Activated naive CD8-positive, alpha-beta T cell treated with anti-CD3 and anti-CD28 coated beads, Interleukin-2, amount 10 ng/mL, durations not matched to agents 7 days and 5 days (primary cell): ENCODE results near the gene TMC2. TPM values are rescaled to one million over a fixed set of nuclear protein-coding genes. Genes with fewer than 3 reads are reported as not detected.
"Not testable (repeated sequence)": the region's sequence is repeated elsewhere in the genome, so short reads cannot be mapped to it uniquely, and the experiment has no call there.

ENCODE experiments used
- ATAC-seq: fragments of 150-1000 bp; cut with Tn5 transposase; one replicate; pipeline ENCODE4 v1.10.0; 2021; ENCODE audit warnings: low read depth, moderate library complexity
- POLR2A ChIA-PET: fragments of 350-600 bp; sonication (Branson Sonifier 250); formaldehyde crosslinking; loops from one replicate; lab custom pipeline; 2021; ENCODE audit warnings: antibody characterized with exemption; lab: Charles Lee
- DNase-seq: peaks from one replicate; pipeline ENCODE4 v3.0.0; 2021
- H3K27ac Mint-ChIP-seq: one replicate; pipeline ENCODE4 v1.8.0; 2022; ENCODE audit warnings: mild to moderate bottlenecking, mixed read lengths
- H3K27me3 Mint-ChIP-seq: one replicate; pipeline ENCODE4 v1.8.0; 2022; ENCODE audit warnings: mild to moderate bottlenecking, moderate library complexity, mixed read lengths
- H3K36me3 Mint-ChIP-seq: one replicate; pipeline ENCODE4 v1.8.0; 2021; ENCODE audit warnings: mild to moderate bottlenecking, mixed read lengths
- H3K4me1 Mint-ChIP-seq: one replicate; pipeline ENCODE4 v1.8.0; 2021; ENCODE audit warnings: mixed read lengths
- H3K4me3 Mint-ChIP-seq: one replicate; pipeline ENCODE4 v1.8.0; 2022; ENCODE audit warnings: mild to moderate bottlenecking, moderate library complexity, mixed read lengths
- H3K9me3 Mint-ChIP-seq: one replicate; pipeline ENCODE4 v1.8.0; 2021; ENCODE audit warnings: mixed read lengths
- total RNA-seq, 2 experiments: library from RNA; stranded (reverse); gene quantifications; one replicate each; pipeline ENCODE4 v1.2.3, GENCODE V29; 2021

The TMC2 gene
- total RNA-seq, 2 experiments from 2014 or later = not detected

- POLR2A ChIA-PET = no interaction called here
- Mint-ChIP-seq H3K4me3 (no peak overlapping the region), H3K4me1 (peaks cover 11% of the 10 kb centered on the region), H3K9me3 (no peaks in the 10 kb centered on the region), H3K36me3 (no peaks in the 10 kb centered on the region), H3K27ac (no peak overlapping the region), H3K27me3 (peaks cover 10% of the 10 kb centered on the region)
- ATAC-seq (no peak), DNase-seq (no peak)
Measured at GRCh38 chr20:2519115-2519809, 17.1 kb upstream of the TMC2 start.

GRCh38 chr20:2520617-2521016 lies 15.8 kb upstream of the TMC2 start:
- Mint-ChIP-seq H3K27ac (no peak overlapping the region), H3K4me3 (no peak overlapping the region), H3K27me3 (peaks cover 10% of the 10 kb centered on the region), H3K9me3 (no peaks in the 10 kb centered on the region), H3K36me3 (no peaks in the 10 kb centered on the region), H3K4me1 (peaks cover 17% of the 10 kb centered on the region)
- POLR2A ChIA-PET = interaction anchor here (1.7 to 2.4 kb wide), 2 partner anchors 50 to 132 kb away, joined by 7 to 12 read pairs; partner anchors contain the start of genes NOP56 and SNRPB
- no peak for DNase-seq
- ATAC-seq = no peak

DNA sequence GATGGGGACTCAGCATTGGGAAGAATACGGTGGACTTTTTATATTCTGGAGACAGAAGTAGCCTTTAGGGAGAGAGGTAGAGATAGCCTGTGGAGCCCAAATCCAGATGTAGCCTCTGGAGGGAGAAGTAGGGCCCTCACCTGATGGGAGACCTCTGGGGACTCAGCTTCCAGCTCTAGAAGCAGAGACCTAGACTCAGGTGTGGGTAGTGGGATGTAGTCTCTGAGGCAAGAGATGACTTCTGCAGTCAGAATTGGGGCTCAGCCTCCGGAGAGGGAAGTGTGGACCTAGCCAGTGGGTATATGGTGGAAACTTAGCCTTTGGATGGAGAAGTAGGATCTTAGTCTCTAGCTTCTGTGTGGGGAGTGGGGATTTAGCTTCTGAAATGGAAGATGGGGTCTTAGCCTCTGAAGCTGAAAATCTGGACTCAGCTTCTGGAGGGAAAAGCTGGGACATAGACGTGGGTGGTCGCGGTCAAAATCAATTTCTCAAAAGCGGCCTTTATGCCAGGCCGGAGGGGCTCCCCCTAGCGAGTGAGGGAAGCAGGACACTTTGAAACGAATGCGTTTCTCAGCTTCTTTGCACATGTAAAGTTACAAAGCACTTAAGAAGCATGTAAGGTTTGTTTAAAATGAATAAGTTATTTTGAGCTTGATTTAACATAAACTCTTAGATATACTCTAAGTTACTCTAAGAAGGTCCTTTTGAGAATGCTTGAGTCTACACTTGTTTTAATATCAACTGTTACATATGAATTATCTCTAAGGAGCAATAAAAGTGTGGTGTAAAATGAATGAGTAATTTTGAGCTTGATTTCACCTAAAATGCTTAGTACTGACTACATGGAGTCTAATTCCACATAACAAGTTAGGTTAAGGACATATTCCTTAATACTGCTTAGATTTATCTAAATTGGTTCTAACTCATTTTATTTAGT lies 14.7 kb upstream of the TMC2 start:
- peak; percentile 67 for DNase-seq

GRCh38 chr20:2522826-2523429 lies 13.4 kb upstream of the TMC2 start:
- POLR2A ChIA-PET = interaction anchor here (2.3 to 2.4 kb wide), 2 partner anchors 14 to 129 kb away, joined by 12 to 13 read pairs; partner anchors contain the start of genes NOP56 and ZNF343
- not testable (repeated sequence) for H3K9me3 Mint-ChIP-seq, H3K36me3 Mint-ChIP-seq, H3K4me3 Mint-ChIP-seq, DNase-seq, ATAC-seq, H3K27ac Mint-ChIP-seq
- Mint-ChIP-seq H3K4me1 (peaks cover 18% of the 10 kb centered on the region), H3K27me3 (peaks cover 12% of the 10 kb centered on the region)

More for the DNA sequence above, 14.7 kb upstream of the TMC2 start:
- peaks cover 10% of the 10 kb centered on the region for H3K27me3 Mint-ChIP-seq
- H3K27ac Mint-ChIP-seq = no peak overlapping the region
- H3K9me3 Mint-ChIP-seq = no peaks in the 10 kb centered on the region
- ATAC-seq = no peak
- no peaks in the 10 kb centered on the region for H3K36me3 Mint-ChIP-seq
- H3K4me1 Mint-ChIP-seq = peaks cover 18% of the 10 kb centered on the region
- no peak overlapping the region for H3K4me3 Mint-ChIP-seq
- POLR2A ChIA-PET = interaction anchor here (1.7 to 2.4 kb wide), 3 partner anchors 13 to 131 kb away, joined by 7 to 13 read pairs (median 12); partner anchors contain the start of genes NOP56, SNRPB and ZNF343

DNA sequence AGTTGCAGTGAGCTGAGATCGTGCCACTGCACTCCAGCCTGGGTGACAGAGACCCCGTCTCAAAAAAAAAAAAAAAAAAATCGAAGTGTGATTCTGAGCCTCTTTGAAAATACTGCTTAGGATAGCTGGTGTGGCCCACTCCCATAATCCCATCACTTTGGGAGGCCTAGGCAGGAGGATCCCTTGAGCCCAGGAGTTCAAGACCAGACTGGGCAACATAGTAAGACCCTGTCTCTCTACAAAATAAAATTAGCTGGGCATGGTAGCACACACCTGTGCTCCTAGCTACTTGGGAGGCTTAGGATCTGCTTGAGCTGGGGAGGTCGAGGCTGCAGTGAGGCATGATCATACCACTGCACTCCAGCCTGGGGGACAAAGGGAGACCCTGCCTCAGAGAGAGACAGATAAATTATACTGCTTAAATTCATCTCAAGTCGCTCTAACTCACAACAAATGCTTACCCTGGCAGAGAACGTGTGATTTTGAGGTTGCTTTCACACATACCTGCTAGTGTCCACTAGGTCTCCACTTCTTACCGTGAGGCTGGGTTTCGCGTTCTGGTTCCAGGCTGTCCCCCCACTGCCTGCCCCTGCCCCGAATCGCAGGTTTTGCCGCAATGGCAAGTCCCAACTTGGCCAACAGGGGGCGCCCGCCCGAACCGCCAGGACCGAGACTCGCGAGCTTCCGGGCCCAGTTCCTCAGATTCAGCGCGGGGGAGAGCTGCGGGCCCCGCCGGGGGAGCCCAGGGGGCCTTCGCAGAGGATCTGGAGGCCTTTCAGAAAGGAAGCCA lies 12.3 kb upstream of the TMC2 start:
- H3K4me3 Mint-ChIP-seq = peak overlapping the region; percentile 82
- H3K9me3 Mint-ChIP-seq = no peaks in the 10 kb centered on the region
- H3K27ac Mint-ChIP-seq = peak overlapping the region; percentile 89
- POLR2A ChIA-PET = interaction anchor here (0.7 to 4.2 kb wide), 8 partner anchors 11 to 142 kb away, joined by 3 to 30 read pairs (median 4); partner anchors contain the start of genes NOP56, SNRPB and ZNF343
- DNase-seq (peak; percentile 96), ATAC-seq (peak; percentile 77)
- H3K4me1 Mint-ChIP-seq = peaks cover 18% of the 10 kb centered on the region
- peaks cover 10% of the 10 kb centered on the region for H3K27me3 Mint-ChIP-seq
- H3K36me3 Mint-ChIP-seq = no peaks in the 10 kb centered on the region

GRCh38 chr20:2524709-2525506 lies 11.5 kb upstream of the TMC2 start:
- POLR2A ChIA-PET = interaction anchor here (0.7 to 4.2 kb wide), 7 partner anchors 12 to 141 kb away, joined by 3 to 30 read pairs (median 4); partner anchors contain the start of genes NOP56, SNRPB and ZNF343
- DNase-seq = peak; percentile 64
- peak; percentile 44 for ATAC-seq
- Mint-ChIP-seq H3K36me3 (no peaks in the 10 kb centered on the region), H3K9me3 (no peaks in the 10 kb centered on the region), H3K27me3 (peaks cover 10% of the 10 kb centered on the region), H3K27ac (peak overlapping the region; percentile 89), H3K4me1 (peaks cover 20% of the 10 kb centered on the region), H3K4me3 (peak overlapping the region; percentile 82)

DNA sequence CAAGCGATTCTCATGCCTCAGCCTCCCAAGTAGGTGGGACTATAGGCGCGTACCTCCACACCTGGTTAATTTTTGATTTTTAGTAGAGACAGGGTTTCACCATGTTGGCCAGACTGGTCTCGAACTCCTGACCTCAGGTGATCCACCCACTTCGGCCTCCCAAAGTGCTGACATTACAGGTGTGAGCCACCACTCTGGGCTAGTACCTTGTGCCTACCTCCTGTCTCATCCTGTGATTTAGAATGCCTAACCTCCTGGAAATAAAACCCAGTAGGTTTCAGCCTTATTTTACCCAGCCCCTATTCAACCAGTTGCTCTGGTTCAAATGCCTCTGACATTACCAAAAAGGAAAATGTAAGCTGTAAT lies 10.2 kb upstream of the TMC2 start:
- Mint-ChIP-seq H3K4me1 (peaks cover 22% of the 10 kb centered on the region), H3K27me3 (peaks cover 10% of the 10 kb centered on the region)
- ATAC-seq, DNase-seq, H3K36me3 Mint-ChIP-seq, H3K9me3 Mint-ChIP-seq, H3K4me3 Mint-ChIP-seq, H3K27ac Mint-ChIP-seq: not testable (repeated sequence)
- POLR2A ChIA-PET = interaction anchor here (0.6 to 4.2 kb wide), 2 partner anchors 9 to 126 kb away, joined by 3 to 30 read pairs; partner anchors contain the start of gene NOP56

- no peak overlapping the region for H3K4me3 Mint-ChIP-seq
- H3K27me3 Mint-ChIP-seq = peaks cover 11% of the 10 kb centered on the region
- no peak for DNase-seq
- H3K9me3 Mint-ChIP-seq = no peaks in the 10 kb centered on the region
- H3K27ac Mint-ChIP-seq = no peak overlapping the region
- ATAC-seq = no peak
- peaks cover 18% of the 10 kb centered on the region for H3K4me1 Mint-ChIP-seq
- H3K36me3 Mint-ChIP-seq = no peaks in the 10 kb centered on the region
- POLR2A ChIA-PET = interaction anchor here (1.1 to 4.2 kb wide), 2 partner anchors 57 to 124 kb away, joined by 5 to 30 read pairs; partner anchors contain the start of genes NOP56 and SNRPB
Measured at GRCh38 chr20:2527762-2528161, 8.6 kb upstream of the TMC2 start.

DNA sequence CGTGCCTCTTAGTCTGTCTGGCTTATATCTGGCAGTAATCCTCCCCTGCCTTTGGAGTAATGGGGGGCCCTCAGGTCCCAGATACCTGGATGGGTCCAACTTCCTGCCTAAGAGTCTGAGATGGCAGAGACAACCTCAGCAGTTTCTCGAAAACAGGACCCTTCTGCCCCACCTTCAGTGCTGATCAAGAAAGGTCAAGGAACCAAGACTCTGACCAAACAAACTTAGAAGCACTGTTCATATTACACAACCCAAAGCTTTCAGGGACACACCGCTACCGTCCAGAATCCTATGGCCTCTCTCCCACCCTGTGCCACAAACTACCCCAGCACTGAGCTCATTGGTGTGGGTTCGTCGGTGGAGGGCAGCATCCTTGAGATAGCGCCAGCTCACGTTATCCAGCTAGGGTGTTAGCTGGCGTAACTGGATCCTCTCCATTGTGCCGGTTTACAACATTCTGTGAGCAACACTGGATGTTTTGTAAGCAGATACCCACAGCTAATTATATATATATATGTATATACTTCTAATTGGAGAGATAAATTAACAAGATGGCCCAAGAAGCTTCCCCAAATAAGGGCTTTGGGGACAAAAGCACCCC lies 7.6 kb upstream of the TMC2 start:
- H3K27ac Mint-ChIP-seq = no peak overlapping the region
- DNase-seq (no peak), ATAC-seq (no peak)
- peaks cover 15% of the 10 kb centered on the region for H3K4me1 Mint-ChIP-seq
- no peaks in the 10 kb centered on the region for H3K9me3 Mint-ChIP-seq
- peaks cover 16% of the 10 kb centered on the region for H3K27me3 Mint-ChIP-seq
- H3K4me3 Mint-ChIP-seq = no peak overlapping the region
- no peaks in the 10 kb centered on the region for H3K36me3 Mint-ChIP-seq
- POLR2A ChIA-PET = interaction anchor here (0.6 to 0.9 kb wide), 2 partner anchors 58 to 315 kb away, joined by 3 to 4 read pairs; partner anchors contain the start of gene SNRPB

DNA sequence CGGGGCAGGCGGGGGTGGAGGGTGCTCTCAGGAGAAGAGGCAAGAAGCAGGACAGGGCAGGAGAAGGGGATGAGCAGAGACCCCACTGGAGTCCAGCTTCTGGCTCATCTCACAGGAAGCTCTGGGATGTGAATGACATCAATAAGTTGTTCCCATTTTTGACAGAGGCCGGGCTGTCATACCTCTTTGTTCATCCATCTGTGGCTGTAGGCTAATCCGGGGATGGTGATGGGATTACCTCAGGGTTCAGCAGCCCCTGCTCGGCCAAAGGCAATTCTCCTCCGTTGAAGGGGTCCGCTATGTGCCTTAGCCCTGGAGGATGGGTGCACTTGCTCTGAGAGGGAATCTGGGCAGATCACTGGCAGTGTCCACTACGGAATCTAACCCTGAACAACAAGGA lies 3.3 kb upstream of the TMC2 start:
- DNase-seq (no peak), ATAC-seq (no peak)
- Mint-ChIP-seq H3K27me3 (peaks cover 31% of the 10 kb centered on the region), H3K27ac (no peak overlapping the region), H3K4me1 (peaks cover 6% of the 10 kb centered on the region), H3K4me3 (no peak overlapping the region), H3K9me3 (no peaks in the 10 kb centered on the region), H3K36me3 (no peaks in the 10 kb centered on the region)
- POLR2A ChIA-PET = no interaction called here
